GM19043 (cell line): Measurements from ENCODE around the gene UBE2D3.

ENCODE experiments used
- ATAC-seq: cut with Tn5 transposase; IDR thresholded peaks from one replicate; pipeline ENCODE4 v1.9.1; 2021; ENCODE audit warnings: low read depth; ENCODE audit not compliant: unreplicated experiment

The UBE2D3 gene

GRCh38 chr4:102758241-102759160 lies 68.8 kb downstream of the UBE2D3 start:
- ATAC-seq, result no peak

DNA sequence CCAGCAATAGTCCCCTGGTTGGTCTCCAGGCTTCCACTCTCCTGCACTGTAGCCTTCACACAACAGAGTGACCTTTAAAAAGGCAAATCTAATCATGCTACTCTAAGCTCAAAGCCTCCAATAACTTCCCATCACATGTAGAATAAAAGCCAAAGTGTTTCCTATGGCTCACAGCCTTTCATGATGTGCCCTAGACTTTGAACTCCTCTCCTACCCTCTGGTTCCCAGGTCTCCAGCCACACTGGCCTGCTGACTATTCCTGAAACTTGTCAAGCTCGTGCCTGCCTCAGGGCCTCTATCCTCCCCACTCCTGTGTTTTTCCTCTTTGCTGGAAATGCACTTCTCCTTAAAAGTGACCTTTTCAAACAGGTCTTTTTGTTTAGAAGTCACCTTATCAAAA lies 69.7 kb downstream of the UBE2D3 start:
- no peak for ATAC-seq

DNA sequence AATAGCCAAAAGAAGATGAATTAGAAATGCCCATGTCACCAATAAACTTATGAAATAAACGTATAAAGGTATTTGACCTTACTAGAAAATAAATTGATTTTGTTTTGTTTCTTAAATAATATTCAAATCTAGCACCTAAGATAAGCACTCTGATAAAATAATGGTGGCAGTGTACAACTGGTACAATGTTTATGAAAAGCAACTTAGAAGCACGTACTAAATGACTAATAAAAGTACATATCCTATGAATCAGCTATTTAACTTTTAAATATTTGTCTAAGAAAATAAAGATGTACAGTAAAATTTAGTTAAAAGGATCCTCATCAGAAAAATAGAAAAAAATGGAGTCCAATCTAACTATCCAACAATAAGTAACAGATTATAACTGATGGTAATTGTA lies 73.3 kb downstream of the UBE2D3 start:
- no peak for ATAC-seq

- no peak for ATAC-seq
Observed at GRCh38 chr4:102751941-102752340, 75.4 kb downstream of the UBE2D3 start.
